Stimulated activated naive CD8-positive, alpha-beta T cell treated with anti-CD3 and anti-CD28 coated beads, Interleukin-15, amount 100 ng/mL, for 72 hours (primary cell): ENCODE results near the gene SYPL1.

Experiments
- ATAC-seq: fragments of 150-1000 bp; cut with Tn5 transposase; 2 replicates; pipeline ENCODE4 v1.10.0; 2021; ENCODE audit warnings: mild to moderate bottlenecking, moderate library complexity
- DNase-seq, 2 donors: peaks; one replicate each; pipeline ENCODE4 v3.0.0; 2021 to 2022
- H3K27ac Mint-ChIP-seq, 2 donors: one replicate each; pipeline ENCODE4 v1.8.0; 2022; ENCODE audit warnings: mild to moderate bottlenecking in 2 of 2, mixed read lengths in 2 of 2, moderate library complexity in 2 of 2
- H3K27me3 Mint-ChIP-seq: one replicate; pipeline ENCODE4 v1.8.0; 2022; ENCODE audit warnings: mixed read lengths
- H3K4me1 Mint-ChIP-seq: one replicate; pipeline ENCODE4 v1.8.0; 2022; ENCODE audit warnings: mild to moderate bottlenecking, mixed read lengths
- H3K4me3 Mint-ChIP-seq, 2 donors: one replicate each; pipeline ENCODE4 v1.8.0; 2022; ENCODE audit warnings: mild to moderate bottlenecking in 2 of 2, mixed read lengths in 2 of 2, moderate library complexity in 1 of 2
- H3K9me3 Mint-ChIP-seq, 2 donors: one replicate each; pipeline ENCODE4 v1.8.0; 2022; ENCODE audit warnings: mixed read lengths in 2 of 2

Gene SYPL1

GRCh38 chr7:106057204-106057961, 54.7 kb downstream of the SYPL1 start:
- DNase-seq (no peak), ATAC-seq (no peak)
- Mint-ChIP-seq H3K27ac (peak overlapping the region in 1 of 2 donors; percentile 2), H3K27me3 (no peaks in the 10 kb centered on the region), H3K9me3 (no peaks in the 10 kb centered on the region), H3K4me3 (peak overlapping the region; percentile 21 to 56), H3K4me1 (peaks cover 45% of the 10 kb centered on the region)

- no peak overlapping the region for H3K4me3 Mint-ChIP-seq
Observed at GRCh38 chr7:106056513-106057203, 55.5 kb downstream of the SYPL1 start.

GRCh38 chr7:106054971-106055532, 57.1 kb downstream of the SYPL1 start:
- Mint-ChIP-seq H3K4me3 (no peak overlapping the region), H3K27ac (no peak overlapping the region), H3K27me3 (no peaks in the 10 kb centered on the region), H3K9me3 (no peaks in the 10 kb centered on the region), H3K4me1 (peaks cover 36% of the 10 kb centered on the region)
- DNase-seq (no peak), ATAC-seq (no peak)

More at GRCh38 chr7:106056513-106057203, 55.5 kb downstream of the SYPL1 start:
- Mint-ChIP-seq H3K9me3 (no peaks in the 10 kb centered on the region), H3K27me3 (no peaks in the 10 kb centered on the region), H3K4me1 (peaks cover 38% of the 10 kb centered on the region), H3K27ac (no peak overlapping the region)
- DNase-seq, result peak; percentile 62 to 74
- ATAC-seq, result peak; percentile 96

DNA sequence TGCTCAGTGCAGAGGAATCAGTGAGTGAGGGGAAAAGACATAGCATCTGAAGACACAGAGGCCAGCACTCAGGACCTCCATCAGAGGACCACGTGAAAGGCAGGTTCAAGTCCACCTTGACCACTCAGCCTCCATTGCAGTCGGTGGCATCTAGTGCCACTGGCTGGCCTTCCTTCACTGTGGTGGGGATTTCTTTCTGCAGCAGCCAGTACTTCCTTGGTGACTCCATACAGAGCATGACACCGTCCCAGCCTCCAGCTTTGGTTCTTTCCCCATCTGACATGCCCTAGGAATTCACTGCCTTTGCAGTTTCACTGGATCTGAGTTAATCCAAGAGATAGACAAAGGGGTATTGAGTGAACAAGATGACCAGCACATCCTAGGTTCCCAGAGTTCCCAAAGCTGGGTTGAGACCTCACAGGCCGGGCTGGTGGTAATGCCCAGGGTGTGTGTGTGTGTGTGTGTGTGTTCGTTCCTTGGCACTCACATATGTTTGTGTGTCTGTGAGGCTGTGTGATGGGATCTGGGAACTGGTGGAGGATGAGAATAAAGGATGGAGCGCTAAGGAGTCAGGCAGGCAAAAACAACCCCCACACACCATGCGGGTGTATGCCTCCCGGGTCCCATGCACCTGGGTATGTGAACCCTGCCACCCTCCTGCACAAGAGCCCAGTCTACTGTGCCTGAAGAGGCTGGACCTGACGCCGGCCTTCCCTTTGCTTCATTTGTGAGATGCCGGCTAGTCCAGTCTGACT, 57.8 kb downstream of the SYPL1 start:
- no peak for ATAC-seq
- Mint-ChIP-seq H3K4me1 (peaks cover 28% of the 10 kb centered on the region), H3K9me3 (no peaks in the 10 kb centered on the region), H3K27ac (peak overlapping the region in 1 of 2 donors; percentile 62), H3K27me3 (no peaks in the 10 kb centered on the region), H3K4me3 (no peak overlapping the region)
- no peak for DNase-seq

DNA sequence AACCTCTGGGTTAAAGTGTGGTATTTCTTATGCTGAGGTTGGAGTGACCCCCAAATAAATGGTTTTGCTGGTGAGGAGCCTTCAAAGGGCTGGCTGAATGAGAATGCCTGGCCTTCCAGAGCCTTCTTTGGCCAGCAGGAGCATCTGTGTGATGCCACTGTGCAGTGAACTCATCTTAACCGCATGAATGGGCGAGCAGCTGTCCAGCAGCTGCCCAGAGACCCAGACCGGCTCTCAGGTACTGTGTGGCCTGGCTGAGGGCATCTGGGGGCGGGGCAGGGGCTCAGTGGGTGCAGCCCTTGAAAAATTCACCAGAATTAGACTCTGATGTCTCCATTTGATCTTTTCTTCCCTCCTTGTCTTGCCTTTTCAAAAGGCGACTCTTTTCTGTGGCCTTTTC, 59.0 kb downstream of the SYPL1 start:
- no peak for ATAC-seq
- DNase-seq, result no peak
- H3K9me3 Mint-ChIP-seq, result no peaks in the 10 kb centered on the region
- no peak overlapping the region for H3K27ac Mint-ChIP-seq
- H3K27me3 Mint-ChIP-seq, result no peaks in the 10 kb centered on the region
- peaks cover 16% of the 10 kb centered on the region for H3K4me1 Mint-ChIP-seq
- H3K4me3 Mint-ChIP-seq, result no peak overlapping the region

GRCh38 chr7:106052681-106053080, 59.4 kb downstream of the SYPL1 start:
- Mint-ChIP-seq H3K27ac (no peak overlapping the region), H3K4me1 (peaks cover 12% of the 10 kb centered on the region), H3K9me3 (no peaks in the 10 kb centered on the region), H3K4me3 (no peak overlapping the region), H3K27me3 (no peaks in the 10 kb centered on the region)
- DNase-seq (no peak), ATAC-seq (no peak)

DNA sequence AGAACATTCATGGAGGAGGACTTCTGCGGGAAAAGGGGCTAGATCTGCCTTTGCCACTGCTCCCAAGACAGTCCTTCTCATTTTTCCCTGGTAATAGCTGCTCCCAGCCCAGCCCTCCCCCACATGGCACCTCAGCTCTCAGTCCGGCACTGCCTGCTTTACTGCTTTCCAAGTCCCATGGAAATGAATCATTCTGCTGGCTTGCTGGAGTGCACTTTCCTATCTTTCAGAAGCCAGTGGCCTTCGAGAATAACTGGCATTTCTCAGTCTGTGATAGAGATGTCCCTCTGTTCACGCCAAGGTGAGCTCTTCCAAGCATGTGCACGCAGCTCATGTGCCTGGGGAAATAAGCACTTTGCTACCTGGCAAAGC, 61.4 kb downstream of the SYPL1 start:
- no peak for DNase-seq
- Mint-ChIP-seq H3K4me3 (no peak overlapping the region), H3K27me3 (no peaks in the 10 kb centered on the region), H3K27ac (peak overlapping the region in 1 of 2 donors; percentile 42), H3K9me3 (no peaks in the 10 kb centered on the region), H3K4me1 (no peaks in the 10 kb centered on the region)
- ATAC-seq, result no peak

- H3K27ac Mint-ChIP-seq, result no peak overlapping the region
- H3K4me3 Mint-ChIP-seq, result no peak overlapping the region
- H3K9me3 Mint-ChIP-seq, result no peaks in the 10 kb centered on the region
- no peaks in the 10 kb centered on the region for H3K4me1 Mint-ChIP-seq
- DNase-seq (no peak), ATAC-seq (no peak)
- H3K27me3 Mint-ChIP-seq, result no peaks in the 10 kb centered on the region
Observed at GRCh38 chr7:106050002-106050745, 61.9 kb downstream of the SYPL1 start.

DNA sequence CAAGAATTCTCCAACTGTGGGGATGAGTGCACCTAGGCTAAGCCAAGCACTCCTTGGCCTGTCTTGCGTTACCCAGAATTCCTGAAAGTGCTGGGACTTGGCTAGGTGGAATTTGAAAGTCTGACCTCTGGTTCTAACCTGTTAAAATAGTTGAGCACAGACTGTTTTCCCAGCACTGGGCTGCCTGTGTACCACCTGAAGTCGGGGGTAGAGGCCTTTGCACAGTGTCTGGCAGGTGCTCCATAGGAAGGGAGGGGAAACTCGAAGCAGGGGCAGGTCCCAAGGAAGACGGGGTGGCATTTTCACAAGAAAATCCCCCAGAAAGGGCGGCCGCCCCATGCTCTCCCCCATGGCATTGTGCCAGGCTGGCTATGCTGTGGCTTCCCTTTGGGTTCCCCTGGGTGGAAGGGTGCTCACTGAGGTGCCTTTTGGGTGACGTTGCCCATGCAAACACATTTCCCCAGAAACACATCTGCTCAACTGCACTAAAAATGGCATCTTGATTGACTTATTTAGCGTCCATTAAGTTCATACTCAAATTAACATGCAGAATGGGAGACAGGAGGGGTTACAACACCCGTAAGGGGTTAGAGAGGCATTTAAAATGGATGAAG, 62.9 kb downstream of the SYPL1 start:
- no peaks in the 10 kb centered on the region for H3K9me3 Mint-ChIP-seq
- H3K4me3 Mint-ChIP-seq, result no peak overlapping the region
- no peak for ATAC-seq
- H3K27ac Mint-ChIP-seq, result no peak overlapping the region
- H3K27me3 Mint-ChIP-seq, result no peaks in the 10 kb centered on the region
- H3K4me1 Mint-ChIP-seq, result no peaks in the 10 kb centered on the region
- DNase-seq, result no peak

DNA sequence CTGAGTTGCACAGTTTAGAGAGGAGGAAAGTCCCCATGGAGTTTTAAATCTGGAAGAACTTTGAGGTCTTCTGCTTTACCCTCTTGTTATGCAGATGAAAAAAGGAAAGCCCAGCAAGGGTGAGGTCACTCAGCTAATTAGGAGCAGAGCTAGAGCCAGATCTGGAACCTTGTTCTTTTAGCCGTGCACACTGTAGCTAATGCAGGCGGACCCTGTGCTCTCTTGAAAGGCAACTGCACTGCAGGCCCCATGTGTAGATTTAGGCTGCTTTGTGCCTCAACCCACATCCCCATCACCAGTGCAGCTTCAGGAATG, 63.4 kb downstream of the SYPL1 start:
- no peak for DNase-seq
- Mint-ChIP-seq H3K9me3 (no peaks in the 10 kb centered on the region), H3K4me3 (no peak overlapping the region), H3K27ac (no peak overlapping the region), H3K4me1 (no peaks in the 10 kb centered on the region), H3K27me3 (no peaks in the 10 kb centered on the region)
- no peak for ATAC-seq

- Mint-ChIP-seq H3K27ac (no peak overlapping the region), H3K9me3 (no peaks in the 10 kb centered on the region), H3K4me3 (no peak overlapping the region), H3K27me3 (no peaks in the 10 kb centered on the region), H3K4me1 (peaks cover under 1% of the 10 kb centered on the region)
- ATAC-seq (no peak), DNase-seq (no peak)
Observed at GRCh38 chr7:106047818-106048705, 64.0 kb downstream of the SYPL1 start.

GRCh38 chr7:106047184-106047583, 64.9 kb downstream of the SYPL1 start:
- no peaks in the 10 kb centered on the region for H3K27me3 Mint-ChIP-seq
- no peaks in the 10 kb centered on the region for H3K9me3 Mint-ChIP-seq
- no peak for DNase-seq
- ATAC-seq, result no peak
- no peak overlapping the region for H3K27ac Mint-ChIP-seq
- H3K4me3 Mint-ChIP-seq, result no peak overlapping the region
- H3K4me1 Mint-ChIP-seq, result peaks cover 9% of the 10 kb centered on the region

DNA sequence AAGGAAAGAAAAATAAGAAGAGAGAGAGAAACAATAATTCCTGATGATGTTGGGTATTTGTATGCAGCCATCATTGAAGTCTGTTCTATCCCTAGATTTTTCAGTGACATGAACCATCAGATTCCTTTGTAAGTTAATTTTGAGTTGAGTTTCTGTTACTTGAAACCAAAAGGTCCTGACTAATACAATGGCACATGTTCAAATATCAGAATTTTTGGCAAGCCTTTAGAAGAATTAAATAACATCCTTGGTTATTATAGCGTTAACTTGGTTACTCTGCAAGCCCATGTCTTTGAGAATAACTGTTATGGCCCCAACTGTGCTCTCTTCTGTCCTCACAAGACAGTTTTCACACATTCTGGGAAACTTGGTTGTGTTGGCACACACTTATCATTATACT, 66.5 kb downstream of the SYPL1 start:
- Mint-ChIP-seq H3K27me3 (no peaks in the 10 kb centered on the region), H3K4me3 (no peak overlapping the region), H3K27ac (no peak overlapping the region), H3K4me1 (peaks cover 23% of the 10 kb centered on the region), H3K9me3 (no peaks in the 10 kb centered on the region)
- ATAC-seq (no peak), DNase-seq (no peak)

DNA sequence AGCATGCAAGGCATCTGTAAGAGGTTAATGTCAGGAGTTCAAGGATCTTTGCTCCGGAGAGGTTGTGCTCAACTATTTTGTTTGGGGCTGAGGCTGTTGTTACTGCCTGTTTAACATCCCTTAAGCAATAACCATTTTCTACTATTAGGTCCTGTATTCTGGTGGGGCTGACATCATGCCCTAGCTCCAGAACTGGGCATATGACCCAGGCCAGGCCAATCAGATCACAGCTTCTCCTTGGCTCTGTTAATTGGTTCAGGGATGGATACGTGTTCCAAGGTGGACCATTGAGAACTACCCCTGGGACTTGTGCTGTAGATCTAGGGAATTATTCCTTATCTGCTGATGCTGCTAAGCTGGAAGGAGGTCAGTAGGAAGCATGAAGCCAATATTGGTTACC, 67.0 kb downstream of the SYPL1 start:
- H3K4me3 Mint-ChIP-seq, result no peak overlapping the region
- H3K27ac Mint-ChIP-seq, result no peak overlapping the region
- H3K4me1 Mint-ChIP-seq, result peaks cover 26% of the 10 kb centered on the region
- no peak for DNase-seq
- ATAC-seq, result no peak
- no peaks in the 10 kb centered on the region for H3K9me3 Mint-ChIP-seq
- H3K27me3 Mint-ChIP-seq, result no peaks in the 10 kb centered on the region
